HG03432 (cell line): Measurements from ENCODE around the gene HDAC9.

Source experiments
- ATAC-seq: cut with Tn5 transposase; IDR thresholded peaks from one replicate; pipeline ENCODE4 v1.9.1; 2021; ENCODE audit warnings: mild to moderate bottlenecking, moderate library complexity; ENCODE audit not compliant: unreplicated experiment

The HDAC9 gene

DNA sequence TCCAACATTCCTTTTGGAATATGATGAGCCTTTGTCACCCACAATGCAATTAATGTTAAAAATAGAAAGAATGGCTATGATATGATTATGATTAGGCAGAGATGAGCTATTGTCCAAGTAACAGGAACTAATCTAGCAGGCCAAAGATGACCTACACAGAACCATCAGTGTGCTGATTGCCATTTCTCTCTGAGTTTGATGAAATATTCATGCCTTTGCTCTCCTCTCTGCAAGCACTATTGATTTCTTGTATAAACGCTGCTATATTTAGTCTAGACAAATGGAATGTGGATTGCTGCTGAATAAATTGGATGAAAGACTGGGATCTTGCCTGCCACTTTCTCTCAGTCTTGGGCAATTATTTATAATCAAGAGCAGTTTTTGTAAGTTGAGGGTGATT lies 85.4 kb downstream of the HDAC9 start:
- no peak for ATAC-seq

DNA sequence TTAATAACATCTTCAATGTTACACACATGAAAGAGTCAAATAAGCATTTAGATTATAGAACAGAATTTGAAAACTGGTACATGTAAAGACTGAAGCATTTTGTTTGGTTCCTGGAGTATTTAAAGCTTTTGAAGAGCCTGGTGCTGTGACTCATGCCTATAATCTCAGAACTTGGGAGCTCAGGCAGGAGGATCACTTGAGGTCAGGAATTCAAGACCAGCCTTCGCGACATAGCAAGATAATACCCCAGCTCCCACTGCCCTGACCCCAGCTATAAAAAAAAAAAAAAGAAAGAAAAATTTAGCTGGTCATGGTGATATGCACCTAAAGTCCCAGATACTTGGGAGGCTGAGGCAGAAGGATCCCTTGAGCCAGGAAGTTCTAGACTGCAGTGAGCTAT lies 87.8 kb downstream of the HDAC9 start:
- ATAC-seq, result no peak

DNA sequence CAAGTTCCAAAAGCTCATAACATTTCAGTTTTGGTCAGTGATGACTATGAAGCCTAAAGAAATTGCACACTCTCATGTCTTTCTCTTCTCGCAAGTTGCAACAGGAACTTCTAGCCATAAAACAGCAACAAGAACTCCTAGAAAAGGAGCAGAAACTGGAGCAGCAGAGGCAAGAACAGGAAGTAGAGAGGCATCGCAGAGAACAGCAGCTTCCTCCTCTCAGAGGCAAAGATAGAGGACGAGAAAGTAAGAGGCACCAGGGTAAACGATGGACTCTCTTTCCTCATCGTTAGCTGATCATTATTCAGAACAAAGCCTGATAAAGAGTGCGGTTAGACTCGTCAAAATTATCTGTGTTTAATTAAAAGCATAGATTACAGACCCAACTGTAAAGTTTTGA lies 94.7 kb downstream of the HDAC9 start:
- no peak for ATAC-seq

DNA sequence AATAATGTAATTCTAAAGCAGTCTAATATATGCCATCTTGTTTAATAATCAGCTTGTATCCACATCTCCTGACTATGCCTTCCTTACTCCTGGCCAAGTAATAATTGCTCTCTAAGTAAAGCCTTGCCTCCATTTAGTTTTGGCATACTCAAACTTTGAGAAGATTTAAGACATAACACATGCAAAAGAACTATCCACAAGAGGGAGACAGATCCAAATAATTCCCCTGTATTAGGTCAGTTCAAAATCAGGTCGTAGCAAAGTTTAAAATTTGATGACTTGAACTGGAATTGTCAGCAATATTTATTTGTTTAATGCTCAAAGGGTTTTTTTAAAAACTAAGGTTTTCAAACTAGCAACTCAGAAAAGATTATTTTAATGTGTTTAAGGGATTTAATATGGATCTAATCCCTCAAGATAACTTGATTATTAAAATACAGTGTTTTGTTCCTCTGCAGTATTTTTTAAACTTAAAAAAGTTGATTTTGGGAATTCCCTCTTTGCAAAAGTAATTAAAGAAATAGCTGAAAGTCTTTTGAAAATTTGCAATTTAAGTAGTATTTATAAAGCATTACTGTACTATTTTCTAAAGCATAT lies 95.3 kb downstream of the HDAC9 start:
- no peak for ATAC-seq

DNA sequence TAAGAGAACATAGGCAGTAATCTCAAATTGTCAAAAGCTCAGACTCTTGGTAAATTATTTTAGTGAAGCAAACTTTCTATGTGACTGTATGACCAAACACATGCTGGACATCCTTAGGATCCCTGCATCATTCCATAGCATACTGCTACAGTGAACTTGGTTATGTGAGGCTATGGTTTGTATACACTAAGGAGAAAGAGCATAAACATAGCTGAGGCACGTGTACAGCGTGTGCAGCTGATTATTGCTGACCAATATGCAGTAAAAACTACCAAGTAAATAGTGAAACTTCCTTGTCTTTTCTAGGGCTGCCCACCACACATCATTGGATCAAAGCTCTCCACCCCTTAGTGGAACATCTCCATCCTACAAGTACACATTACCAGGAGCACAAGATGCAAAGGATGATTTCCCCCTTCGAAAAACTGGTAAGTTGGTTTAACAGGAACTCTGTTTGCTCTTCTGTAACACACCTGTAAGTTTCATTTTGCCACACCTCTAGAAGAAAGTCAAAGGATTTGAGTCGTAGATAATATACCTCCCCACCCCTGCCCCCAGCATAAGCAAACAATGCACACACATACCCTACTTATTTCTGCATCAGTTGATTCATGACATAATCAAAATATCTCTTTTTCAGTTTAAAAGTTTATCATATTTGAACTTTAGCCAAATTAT lies 98.2 kb downstream of the HDAC9 start:
- no peak for ATAC-seq

DNA sequence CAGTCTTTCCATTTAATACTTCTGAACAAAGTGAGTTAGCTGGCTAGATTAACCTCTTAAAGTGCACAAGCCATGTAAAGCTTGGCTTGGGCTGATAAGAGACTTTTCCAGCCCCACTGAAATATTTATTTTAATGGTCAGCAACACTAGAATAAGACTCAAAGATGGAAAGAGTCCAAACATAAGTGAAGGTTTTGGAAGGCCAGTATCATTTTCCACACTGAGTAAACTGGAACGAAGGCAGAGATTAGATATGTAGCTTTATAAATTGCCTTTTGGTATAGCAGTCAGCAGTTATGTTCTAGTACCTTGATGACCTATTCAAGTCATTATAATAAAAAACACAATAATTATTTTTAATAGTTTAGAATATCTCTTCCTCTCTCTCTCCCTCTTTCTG lies 102.2 kb downstream of the HDAC9 start:
- ATAC-seq, result no peak

DNA sequence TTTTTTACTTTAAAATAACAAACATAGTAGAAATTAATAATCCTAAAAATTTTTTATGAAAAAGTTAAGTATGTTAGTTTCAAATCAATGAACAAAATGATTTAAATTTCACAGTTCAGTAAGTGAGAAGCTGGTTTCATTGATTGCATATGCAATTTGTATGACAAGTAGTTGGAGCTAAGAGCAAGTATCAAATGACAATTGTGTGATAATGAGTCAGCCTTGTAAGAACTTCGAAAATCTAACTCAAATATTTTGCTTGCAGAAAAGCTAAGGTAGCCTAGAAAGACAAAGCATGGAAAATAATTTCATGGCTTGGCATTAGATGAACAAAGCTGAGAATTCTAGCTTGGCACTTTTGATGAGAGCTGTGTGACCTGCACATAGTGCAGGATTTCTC lies 111.5 kb downstream of the HDAC9 start:
- no peak for ATAC-seq

DNA sequence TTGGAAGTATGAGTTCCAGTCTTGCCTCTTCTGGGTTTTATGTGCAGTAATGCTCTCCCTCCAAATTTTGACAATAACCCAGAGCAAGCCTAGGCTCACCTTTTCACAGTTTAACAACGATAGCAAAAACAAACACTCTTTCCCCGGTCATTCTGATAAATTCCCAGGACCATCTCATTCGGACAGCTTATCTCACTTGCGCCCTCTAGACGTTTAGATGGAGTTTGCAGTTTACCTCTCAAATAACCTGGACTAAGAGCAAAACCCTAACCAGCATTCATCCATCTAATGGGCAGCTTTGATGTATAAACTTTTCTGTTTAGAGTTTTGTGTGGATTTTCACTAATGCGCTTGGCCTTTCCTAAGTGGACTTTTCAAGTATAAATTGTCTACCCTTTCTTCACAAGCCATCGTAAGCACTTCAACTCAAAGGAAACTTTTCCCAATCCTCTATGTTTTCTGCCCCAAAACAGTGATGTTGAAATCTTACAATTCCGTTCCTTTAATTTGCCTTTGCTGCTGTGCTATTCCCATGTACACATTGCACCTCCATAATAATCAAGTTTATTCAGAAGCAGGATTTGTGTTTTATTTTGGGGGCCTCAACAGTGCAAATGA lies 114.9 kb downstream of the HDAC9 start:
- peak; percentile 66 for ATAC-seq

DNA sequence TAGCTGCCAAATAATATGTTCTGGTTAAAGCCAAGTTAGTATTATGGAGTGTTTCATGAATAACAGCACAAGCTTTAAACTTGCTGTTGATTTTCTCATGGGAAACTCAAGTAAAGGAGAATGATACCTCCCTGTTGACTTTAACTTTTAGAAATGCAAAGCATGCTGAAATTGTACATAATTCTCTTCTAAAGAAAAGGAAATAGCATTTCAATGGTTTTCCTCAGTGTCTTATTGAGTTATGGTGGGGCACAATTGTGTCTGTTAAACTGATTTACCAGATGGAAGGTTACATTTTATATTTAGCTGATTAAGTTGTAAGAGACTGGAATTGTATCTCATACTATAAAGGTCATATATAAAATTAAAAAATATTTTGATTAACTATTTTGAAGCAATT lies 119.3 kb downstream of the HDAC9 start:
- ATAC-seq, result no peak

DNA sequence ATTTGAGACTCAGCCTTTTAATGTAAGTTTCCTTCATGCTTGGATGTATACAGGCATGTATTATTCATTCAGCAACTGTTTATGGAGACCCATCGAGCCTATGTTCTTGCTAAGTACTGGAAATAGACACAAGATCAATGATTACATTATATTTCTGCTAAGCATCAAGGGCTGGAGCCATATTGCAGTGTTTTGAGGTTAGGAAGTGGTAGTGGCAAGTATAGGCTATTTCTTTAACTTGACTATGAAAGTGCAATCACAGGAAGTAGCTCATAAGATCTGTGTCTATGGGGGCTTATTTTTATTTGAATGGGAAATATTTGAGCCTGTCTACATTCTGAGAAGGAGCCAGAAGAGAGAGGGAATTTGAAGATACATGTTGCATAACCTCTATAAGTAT lies 123.8 kb downstream of the HDAC9 start:
- ATAC-seq, result no peak

DNA sequence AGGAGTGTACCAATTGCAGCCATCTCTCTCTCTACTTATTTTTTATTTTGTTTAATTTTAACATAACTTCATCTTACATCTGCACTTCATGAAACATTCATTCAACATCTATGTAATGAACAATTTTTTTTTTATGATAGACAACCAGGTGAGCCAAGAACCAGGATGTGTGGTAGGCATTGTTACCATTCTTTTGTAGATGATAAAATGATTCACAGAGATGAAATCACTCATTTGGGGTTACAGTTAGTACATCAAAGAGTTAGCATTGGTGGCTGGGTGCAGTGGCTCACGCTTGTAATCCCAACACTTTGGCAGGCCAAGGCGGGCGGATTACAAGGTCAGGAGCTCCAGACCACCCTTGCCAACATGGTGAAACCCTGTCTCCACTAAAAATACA lies 127.8 kb downstream of the HDAC9 start:
- ATAC-seq, result no peak

DNA sequence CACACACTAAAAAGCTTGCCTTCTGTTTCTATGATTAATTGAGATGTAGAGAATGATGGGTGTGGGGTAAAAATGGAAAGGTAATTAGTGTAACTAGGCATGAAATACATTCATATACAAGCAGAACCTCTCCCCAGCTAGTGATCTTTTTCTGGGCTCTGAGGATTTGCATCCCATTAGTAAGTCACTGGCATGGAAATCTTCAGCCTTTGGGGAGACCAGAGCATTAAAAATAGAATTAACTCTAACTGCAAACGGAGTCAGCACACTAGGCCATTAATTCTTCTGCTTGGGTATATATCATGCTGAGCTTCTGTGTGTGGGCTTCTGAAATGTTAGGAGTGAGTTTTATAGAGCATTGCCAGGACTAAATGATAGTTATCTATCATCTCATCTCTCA lies 128.9 kb downstream of the HDAC9 start:
- ATAC-seq, result no peak

DNA sequence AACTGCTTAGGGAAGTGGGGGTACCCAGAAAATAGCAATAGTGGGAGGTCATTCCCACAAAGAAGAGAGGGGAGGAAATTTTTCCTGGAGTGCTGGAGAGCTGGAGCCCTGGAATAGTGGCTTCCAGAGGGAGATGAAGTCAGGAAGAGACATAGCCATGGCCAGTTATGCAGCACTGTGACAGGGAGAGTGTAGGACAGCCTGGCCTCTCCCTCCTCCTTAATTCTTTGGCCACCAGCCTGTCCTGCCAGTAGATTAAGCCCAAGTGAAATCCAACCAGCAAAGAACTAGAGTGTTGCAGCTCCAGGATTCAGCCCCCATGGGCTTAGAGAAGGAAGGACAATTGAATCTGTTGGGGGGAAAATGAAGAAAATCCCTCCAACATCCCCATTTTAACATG lies 130.5 kb downstream of the HDAC9 start:
- ATAC-seq, result no peak

DNA sequence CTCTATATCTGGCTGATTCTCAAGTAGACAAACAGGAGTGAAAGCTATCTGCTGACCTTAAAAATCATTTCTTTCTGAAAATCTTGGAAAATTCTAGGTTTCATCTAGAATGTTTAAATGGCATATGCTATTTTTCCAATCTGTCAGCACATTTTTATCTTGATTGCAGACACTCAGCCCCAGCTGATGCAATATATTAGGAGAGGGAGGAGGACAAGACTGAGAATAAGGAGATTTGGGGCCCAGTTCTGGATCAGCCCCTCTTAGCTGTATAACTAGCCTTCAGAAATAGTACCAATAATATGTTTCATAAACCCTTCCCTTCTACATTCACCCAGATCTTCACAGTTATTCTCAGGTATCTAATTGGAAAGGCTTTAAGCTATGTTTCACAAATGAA lies 131.2 kb downstream of the HDAC9 start:
- no peak for ATAC-seq

DNA sequence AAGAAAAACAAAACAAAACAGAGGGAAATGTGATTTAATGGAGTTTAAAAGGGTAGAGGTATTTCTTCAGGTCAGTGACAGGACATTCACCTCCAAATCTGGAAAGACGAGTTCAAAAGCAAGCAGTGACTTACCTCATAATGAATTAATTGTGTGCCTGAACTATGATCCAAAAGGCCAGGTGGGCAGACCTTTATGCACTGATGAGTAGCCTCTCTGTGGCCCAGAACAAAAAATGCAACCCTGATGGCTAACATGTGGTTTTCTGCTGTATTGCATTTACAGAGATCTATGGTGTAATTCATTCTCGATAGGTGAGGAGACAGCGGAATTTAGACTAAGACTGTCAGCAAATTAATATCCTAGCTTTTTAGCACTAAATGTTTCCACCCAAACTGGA lies 142.0 kb downstream of the HDAC9 start:
- no peak for ATAC-seq

DNA sequence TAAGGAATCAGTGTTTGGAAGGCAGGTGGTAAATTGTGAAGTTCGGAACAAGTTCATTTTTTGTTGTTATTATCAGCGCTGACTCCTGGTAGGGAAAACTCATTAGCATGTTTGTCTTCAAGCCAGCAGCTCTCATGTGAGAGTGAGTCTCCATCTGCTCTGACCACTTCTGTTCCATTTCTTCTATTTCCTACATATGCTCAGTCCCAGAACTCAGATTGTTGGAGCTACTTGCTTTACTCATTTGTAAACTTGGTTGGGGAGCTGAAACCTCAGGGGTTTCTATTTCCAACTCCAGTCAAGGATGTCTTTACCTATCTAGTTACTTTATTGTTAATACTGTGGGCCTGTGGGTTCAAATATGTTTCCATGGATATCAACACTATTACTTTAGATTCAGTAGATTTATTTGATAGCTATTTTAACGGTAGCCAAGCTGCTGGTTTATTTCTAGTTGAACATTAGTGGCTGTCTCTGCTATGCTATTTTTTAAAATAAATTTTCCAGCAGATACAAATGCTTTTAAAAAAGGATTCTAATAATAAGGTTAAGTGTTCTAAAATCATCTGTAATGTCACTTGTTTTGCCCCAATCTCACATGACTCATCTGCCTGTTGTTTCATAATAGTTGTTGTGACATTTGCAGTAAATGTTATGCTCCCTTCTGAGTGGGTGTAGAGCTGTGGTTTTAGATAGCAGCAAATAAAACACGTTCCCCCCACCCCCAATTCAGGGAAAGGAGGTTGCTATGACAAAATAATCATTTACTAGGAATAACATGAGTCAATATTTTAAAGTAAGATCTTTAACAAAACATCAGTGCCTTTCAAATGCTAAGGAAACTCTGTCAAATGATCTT lies 143.3 kb downstream of the HDAC9 start:
- ATAC-seq, result no peak

DNA sequence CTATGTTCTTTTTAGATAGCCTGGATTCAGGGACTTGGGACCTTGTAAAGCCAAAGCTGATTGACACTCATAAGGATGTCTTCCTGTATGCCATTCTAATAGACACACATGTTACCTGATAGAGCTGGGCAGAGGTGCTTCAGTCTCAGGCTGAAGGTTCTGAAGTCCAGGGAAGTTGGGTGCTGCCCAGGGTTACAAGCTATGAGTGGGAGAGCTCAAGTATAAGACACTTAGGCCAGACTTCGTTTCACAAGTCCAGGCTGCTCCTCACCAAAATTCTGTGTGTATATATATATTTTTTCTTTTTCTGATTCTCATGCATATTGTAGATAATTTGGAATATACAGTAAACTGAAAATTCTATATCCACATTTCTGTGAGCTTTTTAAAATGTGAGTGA lies 144.2 kb downstream of the HDAC9 start:
- no peak for ATAC-seq

DNA sequence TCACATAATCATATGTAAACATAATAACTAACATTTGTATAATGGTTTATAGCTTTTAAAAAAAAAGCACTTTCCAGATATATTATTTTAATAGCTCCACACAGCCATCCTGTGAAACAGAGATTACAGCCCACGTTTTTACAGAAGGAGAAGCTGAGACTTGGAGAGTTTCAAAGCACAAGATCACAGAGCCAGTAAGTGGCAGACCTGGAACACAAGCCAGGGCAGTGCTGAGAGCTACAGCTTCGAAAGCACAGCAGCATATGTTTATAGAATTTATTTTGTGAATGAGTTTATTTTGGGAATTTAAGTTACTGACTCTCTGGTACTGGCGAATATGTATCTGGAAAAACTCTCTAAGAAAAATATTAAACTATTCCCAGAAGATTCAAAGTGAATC lies 149.4 kb downstream of the HDAC9 start:
- ATAC-seq, result no peak

DNA sequence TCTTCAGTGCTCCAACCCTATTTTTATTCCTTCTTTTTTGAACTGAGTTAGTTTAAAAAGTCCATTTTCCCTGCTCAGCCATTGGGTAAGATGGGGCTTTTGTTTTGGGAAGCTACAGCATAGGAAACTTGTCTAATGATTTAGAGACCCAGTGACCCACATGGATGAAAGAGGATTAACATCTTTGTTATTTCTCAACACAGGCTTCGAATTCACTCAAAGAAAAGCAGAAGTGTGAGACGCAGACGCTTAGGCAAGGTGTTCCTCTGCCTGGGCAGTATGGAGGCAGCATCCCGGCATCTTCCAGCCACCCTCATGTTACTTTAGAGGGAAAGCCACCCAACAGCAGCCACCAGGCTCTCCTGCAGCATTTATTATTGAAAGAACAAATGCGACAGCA lies 152.0 kb downstream of the HDAC9 start:
- no peak for ATAC-seq

DNA sequence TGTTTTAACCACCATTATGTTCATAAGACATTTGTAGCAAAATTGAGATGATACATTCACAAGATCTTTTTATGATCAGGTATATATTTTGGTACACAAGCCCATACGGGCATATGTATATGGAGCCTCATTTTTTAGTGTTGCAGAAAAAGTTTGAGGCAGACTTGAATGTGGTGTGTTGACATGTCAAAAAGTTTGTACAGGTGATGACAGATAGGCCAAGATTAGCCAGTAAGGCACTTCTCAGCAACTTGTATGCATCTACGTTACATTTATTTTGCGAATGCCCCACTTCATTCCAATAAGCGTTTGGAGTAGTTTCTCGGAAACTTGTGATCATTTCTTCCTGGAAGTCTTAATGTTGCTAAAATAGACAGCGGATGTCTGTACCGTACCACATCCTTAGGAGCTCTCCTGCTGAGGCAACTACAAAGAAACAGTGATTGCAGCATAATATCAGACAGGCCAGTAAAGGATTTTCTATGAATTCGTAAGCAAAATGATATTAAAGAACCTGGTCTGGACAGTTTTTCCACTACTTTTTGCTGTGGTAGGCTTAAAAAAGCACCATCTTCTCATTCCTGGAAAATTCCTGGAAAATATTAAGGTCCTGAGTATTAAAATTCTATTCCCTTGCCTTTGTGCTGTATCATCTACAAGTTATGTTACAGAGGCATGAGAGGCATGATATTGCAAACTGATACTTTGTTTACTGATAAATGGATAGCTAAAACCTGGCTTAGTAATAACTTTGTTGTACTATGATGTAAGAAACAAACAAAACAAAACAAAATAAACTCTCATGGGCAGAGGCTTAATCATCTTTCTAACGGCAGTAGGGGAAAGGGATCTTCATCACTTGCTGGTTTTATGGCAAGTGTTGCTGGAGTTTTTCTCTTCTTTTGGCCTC lies 153.6 kb downstream of the HDAC9 start:
- ATAC-seq, result no peak
